ENCODE results near the gene PRMT7.

The PRMT7 gene, protein sequence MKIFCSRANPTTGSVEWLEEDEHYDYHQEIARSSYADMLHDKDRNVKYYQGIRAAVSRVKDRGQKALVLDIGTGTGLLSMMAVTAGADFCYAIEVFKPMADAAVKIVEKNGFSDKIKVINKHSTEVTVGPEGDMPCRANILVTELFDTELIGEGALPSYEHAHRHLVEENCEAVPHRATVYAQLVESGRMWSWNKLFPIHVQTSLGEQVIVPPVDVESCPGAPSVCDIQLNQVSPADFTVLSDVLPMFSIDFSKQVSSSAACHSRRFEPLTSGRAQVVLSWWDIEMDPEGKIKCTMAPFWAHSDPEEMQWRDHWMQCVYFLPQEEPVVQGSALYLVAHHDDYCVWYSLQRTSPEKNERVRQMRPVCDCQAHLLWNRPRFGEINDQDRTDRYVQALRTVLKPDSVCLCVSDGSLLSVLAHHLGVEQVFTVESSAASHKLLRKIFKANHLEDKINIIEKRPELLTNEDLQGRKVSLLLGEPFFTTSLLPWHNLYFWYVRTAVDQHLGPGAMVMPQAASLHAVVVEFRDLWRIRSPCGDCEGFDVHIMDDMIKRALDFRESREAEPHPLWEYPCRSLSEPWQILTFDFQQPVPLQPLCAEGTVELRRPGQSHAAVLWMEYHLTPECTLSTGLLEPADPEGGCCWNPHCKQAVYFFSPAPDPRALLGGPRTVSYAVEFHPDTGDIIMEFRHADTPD

DNA sequence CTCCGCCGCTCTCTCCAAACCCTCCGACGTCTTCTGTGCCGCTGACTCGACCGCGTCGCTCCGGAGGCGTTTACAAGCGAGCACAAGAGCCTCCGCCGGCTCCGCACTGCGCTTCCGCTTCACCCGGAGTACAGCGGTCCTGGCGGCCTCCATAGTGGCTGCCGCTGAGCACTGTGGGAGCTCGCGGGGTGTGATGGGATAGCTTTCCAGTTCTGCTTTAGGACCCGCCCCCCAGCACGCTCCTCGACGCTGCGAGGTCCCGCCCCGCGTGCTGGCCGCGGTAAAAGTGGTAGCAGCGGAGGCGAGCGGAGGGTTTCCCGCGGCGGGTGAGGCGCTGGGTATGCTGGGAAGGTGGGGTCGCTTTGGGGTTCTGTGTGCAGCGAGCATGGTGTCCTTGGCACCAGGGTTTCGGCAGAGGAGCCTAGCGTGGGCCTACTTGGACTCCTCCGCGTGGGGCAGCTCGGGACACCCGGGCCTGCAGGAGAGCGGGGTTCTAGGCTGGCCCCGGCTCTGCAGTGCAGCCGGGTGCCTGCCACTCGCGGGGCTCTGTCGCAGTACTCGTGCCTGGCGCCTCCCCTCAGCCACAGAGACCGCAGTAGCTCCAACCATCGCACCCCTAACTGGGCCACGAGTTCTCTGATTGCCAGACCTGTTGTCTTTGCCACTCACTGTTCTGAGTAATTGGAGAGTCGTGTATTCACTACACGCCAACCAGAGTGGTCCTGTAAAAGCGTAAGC is at the start of gene PRMT7, which contains the start of gene SLC7A6OS:
Gene PRMT7, plus strand, starts transcription at position 246 of the 738 bp plus-strand sequence. CDS start 4,961 bp downstream, outside the sequence.
Gene SLC7A6OS, minus strand, starts transcription at position 173 of the 738 bp plus-strand sequence. Its CDS starts 20 bp downstream, at position 153.
- DNase-seq (ENCODE audit: low spot score), result peak; percentile 92

DNA sequence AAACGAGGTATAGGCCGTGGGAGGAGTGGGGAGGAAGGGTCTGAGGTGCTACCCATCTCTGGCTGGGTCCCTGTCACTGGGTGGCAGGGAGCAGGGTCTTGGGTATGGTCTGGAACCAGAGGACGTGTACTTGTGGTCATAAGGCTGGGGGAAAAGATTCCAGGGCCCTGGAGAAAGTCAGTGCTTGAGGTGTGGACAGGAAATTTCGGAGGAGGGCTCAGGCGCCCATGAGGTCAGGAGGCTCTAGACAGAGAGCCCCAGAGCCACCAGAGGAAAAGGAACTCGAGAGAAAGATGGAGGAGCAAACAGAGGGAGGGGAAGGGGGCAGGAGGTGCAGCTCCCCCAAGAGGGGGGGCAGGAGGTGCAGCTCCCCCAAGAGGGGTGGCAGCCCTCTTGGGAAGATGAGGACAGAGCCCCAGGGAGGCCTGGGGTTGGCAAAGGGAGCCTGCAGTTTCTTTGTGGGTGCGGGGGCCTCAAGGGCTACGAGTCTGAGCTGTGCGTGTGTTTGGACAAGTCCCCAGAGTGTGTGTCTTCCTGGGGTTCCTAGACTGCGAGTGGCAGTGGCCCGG is 47.2 kb upstream of the PRMT7 start:
- DNase-seq (ENCODE audit: low spot score), result no peak

DNA sequence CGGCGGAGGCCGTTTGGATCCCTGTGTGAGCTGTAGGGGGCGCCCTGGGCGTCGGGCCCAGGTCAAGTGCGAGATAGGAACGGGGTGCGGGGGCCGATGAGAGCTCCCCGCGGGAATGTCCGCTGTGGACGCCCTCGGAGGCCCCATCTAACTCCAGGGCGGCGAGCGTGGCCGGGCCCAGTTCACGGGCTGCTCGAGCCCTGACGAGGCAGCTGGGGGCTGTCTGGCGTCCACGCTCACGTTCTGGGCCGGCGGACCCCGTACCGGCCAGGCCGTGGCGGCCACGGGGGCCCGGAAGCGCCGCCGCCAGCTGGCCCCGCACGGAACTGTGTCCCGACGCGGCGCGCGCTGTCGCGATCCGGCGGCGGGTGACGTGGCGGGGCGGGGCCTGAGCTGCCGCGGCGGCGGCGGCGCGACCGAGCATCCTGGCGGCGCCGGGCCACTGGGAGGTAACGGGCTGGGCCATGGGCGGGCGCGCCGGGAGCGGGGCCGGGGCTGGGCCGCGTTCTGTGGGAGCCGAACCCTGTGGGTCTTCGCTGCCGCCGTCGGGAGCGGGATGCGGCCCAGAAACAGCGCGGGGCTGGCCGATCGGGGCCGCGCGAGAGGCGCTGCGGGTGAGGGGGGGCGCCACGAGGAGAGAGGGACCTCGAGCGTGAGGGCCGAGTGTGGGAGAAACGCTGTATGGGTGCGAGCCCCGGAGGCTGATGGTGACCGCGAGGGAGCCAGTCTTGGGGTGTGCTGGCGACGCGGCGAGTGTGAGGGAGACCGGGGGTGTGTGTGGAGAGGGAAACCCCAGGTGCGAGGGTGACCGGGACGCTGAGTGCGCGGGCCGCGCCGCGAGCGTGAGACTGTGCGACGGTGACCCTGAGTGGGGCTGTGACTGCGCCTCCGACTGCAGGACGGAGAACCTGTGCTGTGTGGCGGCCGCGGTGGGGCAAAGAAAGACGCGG is 46.4 kb upstream of the PRMT7 start, which contains the start of gene SLC7A6:
Gene SLC7A6, plus strand, starts transcription at position 399 of the 950 bp plus-strand sequence. CDS start 10,201 bp downstream, outside the sequence.
- peak; percentile 85 for DNase-seq (ENCODE audit: low spot score)

DNA sequence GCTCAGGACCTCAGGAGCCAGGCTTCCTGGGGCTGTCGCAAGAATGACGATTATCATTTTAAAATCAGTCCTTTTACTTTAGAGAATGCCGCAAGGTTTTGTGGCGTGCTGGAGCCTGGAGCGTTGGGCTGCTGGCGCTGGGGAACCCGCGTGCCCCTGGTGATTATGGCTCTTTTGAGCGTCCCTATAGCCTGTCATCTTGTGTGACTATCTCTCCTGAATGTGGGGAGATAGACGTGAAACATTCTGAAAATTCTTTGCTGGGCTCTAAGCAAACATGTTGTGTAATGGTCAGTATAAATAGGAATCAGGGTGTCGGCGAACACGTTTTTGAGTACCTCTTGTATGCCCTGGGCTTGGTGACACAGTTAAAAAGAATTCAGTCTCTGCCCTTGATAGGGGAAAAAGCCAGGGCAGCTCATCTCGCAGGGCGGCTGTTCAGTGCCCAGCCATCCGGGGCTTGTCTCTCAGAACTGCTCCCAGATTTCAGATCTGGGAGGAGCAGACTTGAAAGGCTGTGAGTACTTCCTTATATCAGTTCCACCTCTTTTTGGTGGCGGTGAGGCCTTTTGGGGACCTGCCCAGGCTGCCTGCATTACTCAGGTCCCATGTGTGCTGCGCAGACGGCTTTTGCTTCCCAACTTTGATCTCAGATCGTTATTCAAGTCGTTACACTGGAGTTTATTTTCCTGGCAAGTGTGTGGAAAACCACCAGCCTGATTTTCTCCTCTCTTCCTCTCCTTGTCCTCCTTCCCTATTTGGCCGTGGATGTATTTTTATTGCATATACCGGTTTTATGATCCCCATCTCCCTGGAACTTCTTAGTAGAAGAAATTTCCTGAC is 45.5 kb upstream of the PRMT7 start:
- no peak for DNase-seq (ENCODE audit: low spot score)

DNA sequence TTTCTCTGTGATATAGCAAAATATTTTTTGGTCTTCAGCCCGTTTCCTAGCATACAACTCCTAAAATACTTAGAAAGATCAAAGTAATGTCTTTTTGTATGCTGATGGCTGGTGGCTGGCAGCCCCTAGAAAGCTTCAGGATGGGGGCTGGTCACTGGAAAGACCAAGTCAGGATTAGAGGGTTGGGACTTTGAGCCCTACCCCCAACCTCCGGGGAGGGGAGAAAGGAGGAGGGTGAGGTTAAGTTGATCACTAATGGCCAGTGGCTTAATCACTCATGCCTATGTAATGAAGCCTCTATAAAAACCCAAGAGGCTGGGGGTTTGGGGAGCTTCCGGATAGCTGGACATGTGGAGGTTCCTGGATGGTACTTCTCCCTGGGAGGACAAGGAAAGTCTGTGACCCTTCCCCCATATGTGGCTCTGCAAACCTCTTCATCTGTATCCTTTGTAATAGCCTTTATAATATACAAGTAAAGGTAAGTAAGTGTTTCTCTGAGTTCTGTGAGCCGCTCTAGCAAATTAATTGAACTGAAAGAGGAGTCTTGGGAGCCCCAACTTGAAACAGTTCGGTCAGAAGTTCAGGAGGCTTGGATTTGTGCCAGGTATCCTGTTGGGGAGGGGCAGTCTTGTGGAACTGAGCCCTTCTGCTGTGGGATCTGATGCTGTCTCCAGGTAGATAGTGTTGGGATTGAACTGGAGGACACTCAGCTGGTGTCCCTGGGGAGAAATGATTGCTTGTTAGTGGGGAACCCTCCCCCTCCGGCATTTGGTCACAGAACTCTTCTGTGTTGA is 43.0 kb upstream of the PRMT7 start:
- no peak for DNase-seq (ENCODE audit: low spot score)

DNA sequence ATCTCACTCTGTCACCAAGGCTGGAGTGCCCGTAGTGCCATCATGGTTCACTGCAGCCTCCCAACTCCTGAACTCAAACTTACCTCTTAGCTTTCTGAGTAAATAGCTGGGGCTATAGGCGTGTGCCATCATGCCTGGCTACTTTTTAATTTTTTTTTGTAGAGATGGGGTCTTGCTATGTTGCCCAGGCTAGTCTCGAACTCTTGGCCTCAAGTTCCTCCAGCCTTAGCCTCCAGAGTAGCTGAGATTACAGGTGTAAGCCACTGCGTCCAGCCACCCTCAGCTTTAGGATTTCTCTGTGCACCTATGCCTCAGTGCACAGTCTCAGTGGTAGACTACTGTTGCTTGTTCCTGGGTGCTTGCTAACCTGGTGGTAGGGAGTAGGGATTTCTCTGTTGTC is 41.0 kb upstream of the PRMT7 start:
- no peak for DNase-seq (ENCODE audit: low spot score)

DNA sequence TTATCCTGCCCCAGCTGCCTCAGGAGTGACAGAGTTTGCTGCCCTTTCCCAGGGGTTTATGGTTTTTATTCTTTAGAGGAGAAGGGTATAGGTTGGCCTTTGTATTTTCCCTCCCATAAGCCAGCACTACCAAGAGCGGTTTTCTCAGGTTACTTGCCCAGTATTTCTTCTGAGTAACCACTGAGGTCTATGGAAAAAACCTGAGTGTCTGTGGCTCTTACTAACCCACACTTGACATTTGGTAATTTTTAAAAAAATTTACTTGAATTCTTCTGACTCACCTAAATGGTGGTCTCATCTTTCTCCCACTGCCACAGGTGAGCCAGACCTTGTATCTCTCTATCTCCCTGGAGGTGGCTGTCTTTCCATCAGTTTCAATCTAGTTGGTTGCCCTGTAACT is 40.5 kb upstream of the PRMT7 start:
- DNase-seq (ENCODE audit: low spot score), result no peak

DNA sequence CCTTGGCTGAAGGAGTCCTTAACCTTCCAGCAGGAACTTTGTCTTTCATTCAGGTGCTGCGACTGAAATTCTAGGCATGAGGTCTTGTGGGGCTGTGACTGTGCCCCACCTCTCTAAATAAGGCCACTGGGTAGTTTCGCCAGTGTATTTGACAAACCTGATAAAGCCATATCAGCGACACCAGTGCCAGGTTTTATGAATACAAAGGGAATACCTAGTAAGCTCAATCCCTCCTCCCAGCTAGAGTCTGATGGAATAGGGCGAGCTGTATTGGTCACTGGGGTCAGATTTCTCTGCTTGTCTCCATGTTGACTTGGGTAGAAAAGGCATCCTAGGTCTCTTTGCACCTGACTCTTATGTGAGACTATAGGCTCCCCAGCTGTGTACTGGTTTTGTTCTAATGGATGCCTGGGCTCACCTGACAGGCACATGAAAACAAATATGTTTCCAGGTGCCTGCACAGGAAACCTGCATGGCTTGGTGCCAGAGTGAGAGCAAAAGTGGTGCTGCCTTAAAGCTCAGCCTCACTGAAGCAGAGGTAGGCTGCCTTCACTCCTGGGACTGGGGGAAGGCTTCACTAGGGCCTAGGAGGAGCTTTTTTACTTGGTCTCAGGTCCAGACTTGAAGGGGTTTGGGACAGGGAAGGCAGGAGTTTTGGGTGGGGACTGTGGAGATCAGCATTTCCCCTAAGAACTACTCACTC is 38.2 kb upstream of the PRMT7 start:
- DNase-seq (ENCODE audit: low spot score), result no peak

DNA sequence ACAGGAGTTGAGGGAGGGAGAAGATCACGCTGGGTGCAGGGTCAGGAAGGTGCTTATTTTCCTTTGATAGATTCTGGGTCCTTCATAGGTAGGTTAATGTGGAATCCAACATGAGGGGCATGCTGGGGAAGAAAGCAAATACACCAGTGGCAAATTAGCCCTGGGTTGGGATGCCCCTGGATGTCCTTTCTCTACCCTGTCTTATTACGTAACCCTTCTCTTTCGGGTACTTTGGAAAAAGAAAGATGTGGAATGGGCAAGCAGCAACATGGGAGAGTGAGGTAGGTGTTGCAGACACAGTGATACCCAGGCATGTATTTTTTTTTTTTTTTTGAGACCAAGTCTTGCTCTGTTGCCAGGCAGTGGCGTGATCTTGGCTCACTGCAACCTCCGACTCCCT is 37.4 kb upstream of the PRMT7 start:
- no peak for DNase-seq (ENCODE audit: low spot score)

DNA sequence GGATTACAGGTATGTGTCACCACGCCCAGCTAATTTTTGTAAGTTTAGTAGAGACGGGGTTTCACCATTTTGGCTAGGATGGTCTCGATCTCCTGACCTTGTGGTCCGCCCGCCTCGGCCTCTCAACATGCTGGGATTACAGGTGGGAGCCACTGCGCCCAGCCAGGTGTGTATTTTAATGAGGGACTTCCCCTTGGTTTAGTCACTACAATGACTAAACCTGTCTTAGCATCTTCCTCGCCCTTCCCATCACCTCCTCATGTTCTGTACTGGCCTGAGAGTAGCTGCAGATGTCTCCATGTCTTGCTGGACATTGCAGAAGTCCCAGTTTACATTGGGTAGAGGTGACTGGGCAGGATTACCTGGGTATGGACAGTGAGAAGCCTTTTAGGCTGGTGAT is 36.9 kb upstream of the PRMT7 start:
- no peak for DNase-seq (ENCODE audit: low spot score)

DNA sequence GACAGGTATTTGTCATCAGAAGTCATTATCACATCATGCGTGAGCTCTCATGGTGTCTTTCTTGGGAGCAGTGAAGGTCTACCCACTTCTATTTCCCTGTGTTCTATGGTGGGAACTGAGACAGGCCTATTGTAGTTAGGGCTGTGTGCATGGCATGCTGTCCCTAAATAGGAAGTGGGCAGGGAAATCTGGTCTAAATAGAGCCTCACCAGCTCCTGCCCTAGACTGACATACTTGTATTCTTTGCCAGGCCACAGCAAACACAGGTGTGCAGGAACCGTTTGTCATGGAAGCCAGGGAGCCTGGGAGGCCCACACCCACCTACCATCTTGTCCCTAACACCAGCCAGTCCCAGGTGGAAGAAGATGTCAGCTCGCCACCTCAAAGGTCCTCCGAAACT is 36.4 kb upstream of the PRMT7 start:
- DNase-seq (ENCODE audit: low spot score), result no peak

DNA sequence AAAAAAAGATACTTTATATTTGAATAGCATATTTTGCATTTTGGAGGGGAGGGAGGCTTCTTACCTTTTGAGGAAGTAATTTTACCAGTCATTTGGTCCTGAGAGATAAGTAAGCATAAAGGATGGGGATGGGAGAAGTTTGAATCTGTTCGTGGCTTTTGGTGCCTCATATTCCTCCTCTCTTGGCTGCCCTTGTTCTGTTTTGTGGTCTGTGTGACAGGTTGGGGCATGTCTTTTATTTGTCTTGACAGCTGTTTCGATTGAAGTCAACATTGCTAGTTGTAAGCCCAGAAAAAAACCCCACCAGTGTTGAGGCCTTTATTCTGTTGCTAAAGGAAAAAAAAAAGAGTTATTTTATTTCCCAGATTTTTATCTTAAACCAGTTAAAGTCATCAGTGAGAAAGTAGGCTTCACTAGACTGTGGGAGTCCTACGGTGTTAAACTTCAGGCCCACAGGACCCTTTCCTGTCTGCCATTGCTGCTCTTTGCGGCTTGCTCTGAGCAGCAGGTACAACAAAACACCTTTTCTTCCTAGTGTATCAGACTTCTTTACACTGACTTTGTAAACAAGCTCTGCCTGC is 35.1 kb upstream of the PRMT7 start:
- no peak for DNase-seq (ENCODE audit: low spot score)

DNA sequence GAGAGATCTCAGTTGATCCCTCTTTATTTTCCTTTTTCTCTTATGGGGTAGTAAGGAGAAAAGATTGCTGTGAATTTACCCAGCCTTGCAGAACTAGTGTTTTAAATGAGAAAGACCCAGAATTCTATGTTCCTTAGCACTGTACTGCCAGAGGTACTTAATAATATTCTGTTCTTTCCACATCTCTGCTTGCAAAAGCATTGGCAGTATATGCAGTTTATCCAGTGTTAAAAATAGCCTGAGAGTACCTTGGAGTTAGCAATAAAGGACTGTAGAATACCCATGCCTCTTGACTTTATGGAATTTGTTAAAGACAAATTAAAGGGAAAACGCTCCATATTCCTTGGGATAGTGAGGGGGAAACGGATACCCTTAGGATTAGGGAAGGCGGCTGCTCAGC is 34.6 kb upstream of the PRMT7 start:
- no peak for DNase-seq (ENCODE audit: low spot score)

DNA sequence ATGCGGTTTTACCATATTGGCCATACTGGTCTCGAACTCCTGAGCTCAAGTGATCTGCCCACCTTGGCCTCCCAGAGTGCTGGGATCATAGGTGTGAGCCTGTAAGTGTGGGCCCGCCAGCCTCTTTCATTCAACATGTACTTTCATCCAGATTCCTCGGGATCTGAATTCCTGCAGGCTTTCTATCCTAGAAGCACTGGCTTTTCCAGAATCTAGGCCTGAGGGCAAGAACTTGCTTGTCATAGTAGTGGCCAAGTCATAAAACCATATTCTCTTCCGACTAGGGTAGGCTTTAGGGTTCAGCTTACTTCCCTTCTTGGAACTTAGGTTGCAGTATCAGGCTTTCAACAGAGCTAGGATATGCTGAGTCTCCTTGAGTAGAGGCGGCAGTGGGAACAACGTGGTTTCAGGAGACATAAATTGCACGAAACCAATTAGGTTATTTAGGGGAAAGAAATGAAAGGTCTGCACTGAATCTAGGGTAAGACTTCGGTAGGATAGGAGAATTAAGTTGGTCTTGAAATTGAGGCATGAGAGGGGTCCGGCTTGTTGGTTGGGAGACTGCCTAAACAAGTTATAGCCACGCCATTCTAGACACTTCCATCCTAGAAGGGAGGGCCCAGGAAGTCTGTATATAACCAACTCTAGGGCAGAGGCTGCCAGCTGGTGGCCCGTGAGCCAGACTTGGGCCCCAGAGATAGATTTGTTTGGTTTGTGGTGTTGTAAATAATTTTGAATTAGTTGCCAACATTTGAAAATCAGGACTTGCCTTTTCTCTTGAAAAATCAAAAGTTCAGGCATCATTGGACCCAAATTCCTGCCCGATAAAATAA is 30.9 kb upstream of the PRMT7 start:
- no peak for DNase-seq (ENCODE audit: low spot score)

DNA sequence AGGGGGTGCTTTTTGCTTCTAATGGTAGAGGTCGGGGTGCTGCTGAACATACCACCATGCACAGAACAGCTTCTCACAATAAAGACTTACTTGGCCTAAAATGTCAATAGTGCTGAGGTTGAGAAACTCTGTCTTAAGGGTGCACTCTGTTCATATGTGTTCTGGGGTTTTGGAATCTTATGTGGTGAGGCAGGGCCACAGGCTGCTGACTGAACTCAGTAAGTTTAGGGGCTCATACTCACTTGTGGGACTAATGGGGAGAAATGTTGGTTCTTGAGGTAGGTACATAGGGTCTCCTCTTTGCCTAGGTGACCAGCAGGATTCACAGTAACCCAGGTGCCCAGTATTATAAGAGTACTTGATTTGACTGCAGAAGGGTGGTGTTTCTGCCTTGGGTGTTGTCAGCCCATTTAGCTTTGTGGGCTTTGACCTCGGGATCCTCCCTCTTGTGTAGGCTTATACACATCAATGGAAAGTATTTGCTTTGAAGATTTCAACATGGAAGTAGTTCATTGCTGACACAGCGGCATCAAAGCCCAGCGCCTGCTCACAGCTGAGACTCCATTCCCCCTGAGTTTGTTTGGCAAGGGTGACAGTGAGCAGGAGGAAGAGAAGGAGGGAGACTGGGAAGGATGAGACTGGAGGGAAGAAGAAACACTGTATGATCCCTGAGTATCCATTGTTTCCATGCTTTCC is 29.3 kb upstream of the PRMT7 start:
- DNase-seq (ENCODE audit: low spot score), result no peak

DNA sequence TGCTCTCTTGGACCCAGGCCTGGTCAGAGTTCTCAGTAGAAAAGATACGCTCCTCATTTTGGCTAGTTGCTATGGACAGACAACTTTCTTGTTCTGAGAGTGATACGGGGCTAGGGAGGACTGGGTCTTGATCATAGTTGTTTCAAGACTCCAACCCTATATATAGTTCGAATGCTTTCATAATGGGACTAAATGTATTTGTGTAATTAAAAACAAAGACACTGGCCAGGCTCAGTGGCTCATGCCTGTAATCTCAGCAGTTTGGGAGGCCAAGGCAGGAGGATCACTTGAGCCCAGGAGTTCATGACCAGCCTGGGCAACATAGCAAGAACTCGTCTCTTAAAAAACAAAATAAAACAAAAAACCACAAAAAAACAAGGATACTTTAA is 28.8 kb upstream of the PRMT7 start:
- DNase-seq (ENCODE audit: low spot score), result no peak

DNA sequence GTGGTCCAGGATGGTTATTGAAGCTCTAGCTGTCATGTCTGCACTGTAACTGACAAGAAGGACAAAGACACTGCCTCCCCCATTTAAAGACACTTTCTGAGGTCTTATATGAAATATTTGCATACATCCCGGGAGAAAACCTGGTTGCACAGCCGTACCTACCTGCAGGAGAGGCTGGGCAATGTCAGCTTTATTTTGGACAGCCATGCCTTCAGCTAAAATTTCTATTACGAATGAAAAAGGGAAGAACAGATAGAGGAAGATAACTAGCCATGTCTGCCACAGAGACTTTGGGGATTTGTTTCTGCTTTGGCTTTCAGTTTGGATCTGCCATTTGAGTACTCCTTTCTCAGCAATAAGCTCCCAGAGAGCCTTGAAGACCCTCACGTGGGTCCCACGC is 27.5 kb upstream of the PRMT7 start:
- DNase-seq (ENCODE audit: low spot score), result no peak
